ENCODE measurements around the gene PBX3. TPM values are rescaled to one million over a fixed set of nuclear protein-coding genes. Genes with fewer than 3 reads are reported as not detected.

PBX3 gene
- total and polyA plus RNA-seq, 9 of the 15 experiments (the other 6 are each of a cell fraction or from before 2014, with no cell fraction given): 0.14 to 5.8 (median 0.92) TPM

GRCh38 chr9:125878164-125878631 is 131.0 kb downstream of the PBX3 start:
- FAIRE-seq (no peak), ATAC-seq (no peak), DNase-seq (ENCODE audit: extremely low read depth in 1 of 4, low spot score in 3 of 4) (no peak)
- H3K27ac ChIP-seq (ENCODE audit: extremely low read depth, low read depth, low read length): no peak overlapping the region
- no peaks in the 10 kb centered on the region for H3K4me1 ChIP-seq (replicated peaks in 1 of 2; ENCODE audit: control insufficient read depth in 2 of 2, insufficient read depth in 2 of 2, low read length in 2 of 2)
- in situ Hi-C loops (cut with MboI) (no loop called here), intact Hi-C loops (cut with micrococcal nuclease) (no loop called here)
- H3K36me3 ChIP-seq (ENCODE audit: control insufficient read depth, insufficient read depth, low read length): no peaks in the 10 kb centered on the region
- no peaks in the 10 kb centered on the region for H3K79me2 ChIP-seq (ENCODE audit: control insufficient read depth, insufficient read depth, low read length)
- H3K9ac ChIP-seq (ENCODE audit: insufficient read depth in 1 of 2, low read depth in 2 of 2, low read length in 2 of 2): no peak overlapping the region
- TF ChIP-seq ZNF707 (CRISPR knock-in tag; conservative IDR thresholded peaks at IDR 0.05): no peak
- no peak for TF ChIP-seq USF2 (CRISPR knock-in tag; IDR thresholded peaks at IDR 0.05)
- TF ChIP-seq MXD1 (CRISPR knock-in tag; IDR thresholded peaks at IDR 0.05; ENCODE audit: borderline replicate concordance, poor library complexity, severe bottlenecking): no peak
- TF ChIP-seq RBM25 (IDR thresholded peaks at IDR 0.05; ENCODE audit: low read depth, low read length, severe bottlenecking): no peak
- no peak for TF ChIP-seq TEAD2 (tag; IDR thresholded peaks at IDR 0.05)
- no peak for TF ChIP-seq DEAF1 (CRISPR knock-in tag; IDR thresholded peaks at IDR 0.05)
- TF ChIP-seq ZNF133 (CRISPR knock-in tag; IDR thresholded peaks at IDR 0.05): no peak
- no peak for TF ChIP-seq CXXC5 (CRISPR knock-in tag; IDR thresholded peaks at IDR 0.05)
- TF ChIP-seq SMARCA4 (IDR thresholded peaks at IDR 0.05): no peak
- no peak for TF ChIP-seq PHF20 (IDR thresholded peaks at IDR 0.05; ENCODE audit: partially characterized antibody)
- no peak for TF ChIP-seq PRPF4 (IDR thresholded peaks at IDR 0.05; ENCODE audit: insufficient read depth, low read depth, low read length, poor library complexity, severe bottlenecking)
- no peak for TF ChIP-seq RERE (CRISPR knock-in tag; IDR thresholded peaks at IDR 0.05; ENCODE audit: borderline replicate concordance)
- H4K20me1 ChIP-seq (replicated peaks; ENCODE audit: control insufficient read depth, insufficient read depth, low read length): no peaks in the 10 kb centered on the region
- no peak overlapping the region for H3K4me3 ChIP-seq
- no peak overlapping the region for H2AFZ ChIP-seq (ENCODE audit: low read depth, low read length)
- H3K9me1 ChIP-seq (ENCODE audit: control insufficient read depth, insufficient read depth, low read length): no peaks in the 10 kb centered on the region
- no peak overlapping the region for H3K4me2 ChIP-seq (ENCODE audit: insufficient read depth, low read length)
- ChIA-PET CTCF (ENCODE audit: low intra/inter-chr PET ratio) (no interaction called here), POLR2A (no interaction called here)
- no TSS peak for BruUV-seq (replicated peaks)
- WGBS (ENCODE audit: insufficient coverage, low coverage, missing lambda C conversion rate): 2% methylated on average over 3 of the region's 3 CpGs
- no peaks in the 10 kb centered on the region for H3K9me3 ChIP-seq (replicated peaks; ENCODE audit: control insufficient read depth, insufficient read depth, low read depth, low read length)
- no peaks in the 10 kb centered on the region for H3K27me3 ChIP-seq (ENCODE audit: control insufficient read depth in 2 of 2, insufficient read depth in 2 of 2, low read length in 2 of 2)
